GM12878 (cell line): ENCODE measurements around the gene PHLDA2. TPM values are rescaled to one million over a fixed set of nuclear protein-coding genes. Genes with fewer than 3 reads are reported as not detected.

Experiments used
- ATAC-seq: fragments of 200-7000 bp; cut with Tn5 transposase; 3 replicates; pipeline ENCODE4 v1.9.1; 2020; ENCODE audit warnings: mild to moderate bottlenecking, moderate library complexity
- BruUV-seq: library from RNA; stranded (reverse); fragments of 400-500 nt; replicated peaks from 2 replicates; lab custom pipeline; 2021; lab: Mats Ljungman, UMichigan
- CTCF ChIA-PET: fragments of 300-600 bp; sonication (Branson Sonifier 250); formaldehyde crosslinking; extraction: SDS; loops from one replicate; lab custom pipeline; 2021; ENCODE audit warnings: inconsistent platforms; lab: Yijun Ruan, JAX
- POLR2A ChIA-PET: fragments of 350-600 bp; formaldehyde crosslinking; extraction: SDS; loops from one replicate; lab custom pipeline; 2021; ENCODE audit warnings: inconsistent platforms; lab: Charles Lee
- RAD21 ChIA-PET: fragments of 300-600 bp; sonication (Branson Sonifier 250); formaldehyde crosslinking; loops from one replicate; lab custom pipeline; 2023; ENCODE audit warnings: antibody characterized with exemption; ENCODE audit not compliant: unreplicated experiment; lab: Charles Lee
- SMC1A ChIA-PET: fragments of 300-600 bp; sonication (Branson Sonifier 250); formaldehyde crosslinking; loops from one replicate; lab custom pipeline; 2023; ENCODE audit not compliant: unreplicated experiment, uncharacterized antibody; lab: Charles Lee
- DNase-seq: peaks from one replicate; pipeline ENCODE4 v3.0.0-alpha.2; 2011; ENCODE audit warnings: low read depth, low spot score
- FAIRE-seq: peaks from 3 replicates; lab custom pipeline; 2011; peaks lifted over from hg19 to GRCh38; lab: Jason Lieb, UNC
- H2AFZ ChIP-seq: 2 replicates; pipeline ENCODE4 v1.6.0; 2011; ENCODE audit warnings: low read depth, low read length, control low read depth; ENCODE audit not compliant: control insufficient read depth
- H3K27ac ChIP-seq: 2 replicates; pipeline ENCODE4 v1.5.1; 2011; ENCODE audit warnings: control low read depth; ENCODE audit not compliant: control insufficient read depth, insufficient read depth
- H3K27me3 ChIP-seq, 2 experiments: replicated peaks in 1 of 2; 2 replicates each; pipeline versions ENCODE4 v1.6.0 to v1.6.1; 2011; ENCODE audit warnings: low read length in 1 of 2; ENCODE audit not compliant: control insufficient read depth in 2 of 2, insufficient read depth in 2 of 2
- H3K36me3 ChIP-seq, 2 experiments: 2 replicates each; pipeline ENCODE4 v1.5.1; 2011; ENCODE audit warnings: low read length in 1 of 2; ENCODE audit not compliant: control insufficient read depth in 2 of 2, insufficient read depth in 2 of 2
- H3K4me1 ChIP-seq: 2 replicates; pipeline ENCODE4 v1.6.1; 2011; ENCODE audit warnings: mild to moderate bottlenecking, low read length, moderate library complexity, mixed read lengths; ENCODE audit not compliant: control insufficient read depth, insufficient read depth
- H3K4me2 ChIP-seq: 2 replicates; pipeline ENCODE4 v1.6.0; 2011; ENCODE audit warnings: control low read depth; ENCODE audit not compliant: control insufficient read depth, insufficient read depth
- H3K4me3 ChIP-seq: fragments of 200-600 bp; sonication (generic); 2 replicates; pipeline ENCODE4 v1.5.1; 2016
- H3K79me2 ChIP-seq: 2 replicates; pipeline ENCODE4 v1.6.0; 2011; ENCODE audit warnings: low read length; ENCODE audit not compliant: control insufficient read depth, insufficient read depth
- H3K9ac ChIP-seq: 2 replicates; pipeline ENCODE4 v1.8.0; 2011; ENCODE audit warnings: low read length, control low read depth, mixed read lengths; ENCODE audit not compliant: control insufficient read depth, insufficient read depth
- H3K9me3 ChIP-seq: replicated peaks from 3 replicates; pipeline ENCODE4 v1.5.1; 2011; ENCODE audit warnings: mild to moderate bottlenecking, low read length; ENCODE audit not compliant: control insufficient read depth, insufficient read depth
- H4K20me1 ChIP-seq: 2 replicates; pipeline ENCODE4 v1.6.0; 2011; ENCODE audit not compliant: control insufficient read depth, insufficient read depth
- BHLHE40 ChIP-seq, 2 experiments: fragments of 450-650 bp in 1 of 2; IDR thresholded peaks; 2 replicates each; pipeline ENCODE4 v1.6.1; 2011 to 2017; ENCODE audit warnings: low read depth in 2 of 2, borderline replicate concordance in 1 of 2, improper control_type of control experiment in 1 of 2, low read length in 1 of 2, mild to moderate bottlenecking in 1 of 2
- CEBPB ChIP-seq, 2 experiments: fragments of 150-350 bp in 1 of 2; IDR thresholded peaks; 2 replicates each; pipeline ENCODE4 v1.6.1; 2012 to 2014; ENCODE audit warnings: low read depth in 2 of 2, low read length in 2 of 2, borderline replicate concordance in 1 of 2, inconsistent platforms in 1 of 2
- ESRRA ChIP-seq: IDR thresholded peaks from 2 replicates; pipeline ENCODE4 v1.6.1; 2012; ENCODE audit warnings: mild to moderate bottlenecking, low read length, improper control_type of control experiment
- HDAC6 ChIP-seq: fragments of 200-600 bp; sonication (generic); IDR thresholded peaks from one replicate; pipeline ENCODE4 v1.8.0; 2017; ENCODE audit warnings: antibody characterized with exemption; ENCODE audit not compliant: unreplicated experiment
- IKZF1 ChIP-seq: fragments of 450-650 bp; conservative IDR thresholded peaks from 2 replicates; pipeline ENCODE4 v1.6.1; 2017; ENCODE audit warnings: antibody characterized with exemption, mild to moderate bottlenecking
- MLLT1 ChIP-seq: fragments of 450-650 bp; IDR thresholded peaks from 2 replicates; pipeline ENCODE4 v1.6.1; 2016; ENCODE audit warnings: mild to moderate bottlenecking
- NFXL1 ChIP-seq: fragments of 450-650 bp; IDR thresholded peaks from 2 replicates; pipeline ENCODE4 v1.6.1; 2017; ENCODE audit warnings: antibody characterized with exemption, mild to moderate bottlenecking, borderline replicate concordance
- SPI1 ChIP-seq: IDR thresholded peaks from 2 replicates; pipeline ENCODE4 v1.6.1; 2011; ENCODE audit warnings: low read depth, mild to moderate bottlenecking, low read length, moderate library complexity, borderline replicate concordance; ENCODE audit not compliant: insufficient read depth
- SUZ12 ChIP-seq: fragments of 200-600 bp; sonication (generic); IDR thresholded peaks from one replicate; pipeline ENCODE4 v1.6.1; 2018; ENCODE audit warnings: antibody characterized with exemption, mild to moderate bottlenecking; ENCODE audit not compliant: unreplicated experiment
- ZNF592 ChIP-seq: fragments of 450-650 bp; IDR thresholded peaks from 2 replicates; pipeline ENCODE4 v1.6.1; 2017; ENCODE audit warnings: mild to moderate bottlenecking, moderate library complexity
- WGBS: methylation state at CpG from one replicate; pipeline ENCODE4 v1.1.6; 2016; ENCODE audit warnings: low lambda C conversion rate; ENCODE audit not compliant: insufficient replicate concordance, insufficient coverage; ENCODE audit errors: missing lambda C conversion rate; 5-methylcytosine and 5-hydroxymethylcytosine counted together
- in situ Hi-C: fragments of 300-500 bp; cut with MboI; formaldehyde crosslinking; loops from 9 replicates; pipeline ENCODE4 v1.14.3; 2018; ENCODE audit warnings: mixed read lengths
- intact Hi-C: fragments of 100-400 bp; cut with micrococcal nuclease; formaldehyde crosslinking; loops from one replicate; pipeline ENCODE4 v1.14.2; 2022; ENCODE audit not compliant: unreplicated experiment
- polyA plus RNA-seq, 11 experiments: library from polyadenylated mRNA; depleted of rRNA in 4 of 11; unstranded in 6 of 11; stranded (reverse) in 5 of 11; fragments of >200 nt; fragmentation: Nextera tagmentation in 4 of 11; fragmentation: Illumina TruSeq in 1 of 11; extraction: Ambion mirVana in 4 of 11; extraction: Trizol in 1 of 11; gene quantifications; 1 replicate in 1 of 11; 2 replicates in 10 of 11; pipeline versions ENCODE4 v1.2.1 to v1.2.3, GENCODE V29; 2011 to 2016; ENCODE audit warnings: inconsistent platforms in 2 of 11, missing spikeins in 2 of 11, low read depth in 1 of 11
- total RNA-seq, 4 experiments: library from RNA; depleted of rRNA in 3 of 4; stranded (reverse); fragments of >200 nt in 3 of 4; fragmentation: Illumina TruSeq in 1 of 4; extraction: Trizol in 1 of 4; gene quantifications; 2 replicates each; pipeline versions ENCODE4 v1.2.1 to v1.2.3, GENCODE V29; 2013 to 2021
- TF ChIP-seq, protein P1 (sequence below): fragments of 450-650 bp; IDR thresholded peaks from 2 replicates; pipeline ENCODE4 v1.6.1; 2017; ENCODE audit warnings: mild to moderate bottlenecking, low read depth, inconsistent platforms; ENCODE audit not compliant: poor library complexity, severe bottlenecking

PHLDA2 gene
- total and polyA plus RNA-seq, 10 of the 15 experiments (the other 5 are each of a cell fraction or from before 2014, with no cell fraction given), result 0.15 to 0.49 (median 0.16) TPM; not detected in 7

- TF ChIP-seq HDAC6 (peak; percentile 45), SPI1 (no peak), BHLHE40 (IDR thresholded peaks at IDR 0.05; ENCODE audit: borderline replicate concordance in 1 of 2, low read depth in 2 of 2, low read length in 1 of 2) (peak in 1 of 2 experiments; percentile 48; a peak in 2 of 4 replicates), CEBPB (IDR thresholded peaks at IDR 0.05; ENCODE audit: borderline replicate concordance in 1 of 2, low read depth in 2 of 2, low read length in 2 of 2) (no peak), IKZF1 (peak; percentile 17), SUZ12 (peak; percentile 78)
- TF ChIP-seq, all 136 proteins: peak for 5
Observed at GRCh38 chr11:2928605-2929530, at the start of gene PHLDA2 (continued).

DNA sequence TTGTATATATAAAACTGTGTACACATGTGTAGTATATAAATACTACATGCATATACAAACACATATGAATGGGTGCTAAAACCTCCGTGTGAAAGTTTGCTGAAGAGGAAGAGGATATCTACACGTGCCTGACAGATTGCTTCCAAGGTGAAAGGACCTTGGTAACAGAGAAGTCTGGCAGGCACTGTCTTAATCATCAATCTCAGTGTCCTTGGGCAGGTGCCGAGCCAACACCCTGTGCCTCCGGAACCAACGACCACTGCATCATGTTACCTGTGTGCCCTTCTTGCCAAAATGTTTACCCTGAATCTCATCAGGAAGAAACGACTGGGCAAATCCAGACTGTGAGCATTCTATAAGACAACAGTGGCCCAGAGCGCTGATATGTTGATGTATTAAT is 47.9 kb upstream of the PHLDA2 start:
- H3K9ac ChIP-seq, result no peak overlapping the region
- CTCF ChIA-PET, result interaction anchor here (2.5 to 2.9 kb wide), 2 partner anchors 12 to 45 kb away, joined by 30 to 43 read pairs; no protein-coding TSS in a partner anchor
- WGBS, result 71% methylated on average over 7 of the region's 7 CpGs
- SMC1A ChIA-PET, result interaction anchor here (2.5 to 3.7 kb wide), 2 partner anchors 38 to 45 kb away, joined by 24 to 26 read pairs; no protein-coding TSS in a partner anchor
- H2AFZ ChIP-seq, result no peak overlapping the region
- in situ Hi-C loops (no loop called here), intact Hi-C loops (loop anchor here (10.0 kb wide), 1 partner anchor 118 kb away; no protein-coding TSS in a partner anchor)
- H3K9me3 ChIP-seq, result no peaks in the 10 kb centered on the region
- H3K4me1 ChIP-seq, result no peaks in the 10 kb centered on the region
- no peaks in the 10 kb centered on the region for H3K27me3 ChIP-seq
- no peak overlapping the region for H3K4me3 ChIP-seq
- no peak for DNase-seq
- no TSS peak for BruUV-seq
- no peak overlapping the region for H3K27ac ChIP-seq
- POLR2A ChIA-PET, result no interaction called here
- ATAC-seq, result no peak
- RAD21 ChIA-PET, result no interaction called here
- no peak for FAIRE-seq
- H3K4me2 ChIP-seq, result no peak overlapping the region
- TF ChIP-seq SPI1 (no peak), MLLT1 (no peak), ZNF592 (no peak), ESRRA (no peak), NFXL1 (no peak)
- TF ChIP-seq, protein P1, sequence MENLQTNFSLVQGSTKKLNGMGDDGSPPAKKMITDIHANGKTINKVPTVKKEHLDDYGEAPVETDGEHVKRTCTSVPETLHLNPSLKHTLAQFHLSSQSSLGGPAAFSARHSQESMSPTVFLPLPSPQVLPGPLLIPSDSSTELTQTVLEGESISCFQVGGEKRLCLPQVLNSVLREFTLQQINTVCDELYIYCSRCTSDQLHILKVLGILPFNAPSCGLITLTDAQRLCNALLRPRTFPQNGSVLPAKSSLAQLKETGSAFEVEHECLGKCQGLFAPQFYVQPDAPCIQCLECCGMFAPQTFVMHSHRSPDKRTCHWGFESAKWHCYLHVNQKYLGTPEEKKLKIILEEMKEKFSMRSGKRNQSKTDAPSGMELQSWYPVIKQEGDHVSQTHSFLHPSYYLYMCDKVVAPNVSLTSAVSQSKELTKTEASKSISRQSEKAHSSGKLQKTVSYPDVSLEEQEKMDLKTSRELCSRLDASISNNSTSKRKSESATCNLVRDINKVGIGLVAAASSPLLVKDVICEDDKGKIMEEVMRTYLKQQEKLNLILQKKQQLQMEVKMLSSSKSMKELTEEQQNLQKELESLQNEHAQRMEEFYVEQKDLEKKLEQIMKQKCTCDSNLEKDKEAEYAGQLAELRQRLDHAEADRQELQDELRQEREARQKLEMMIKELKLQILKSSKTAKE, result no peak
- H3K79me2 ChIP-seq, result peaks cover 34% of the 10 kb centered on the region
- H3K36me3 ChIP-seq, result peaks cover 19 to 27% of the 10 kb centered on the region in 2 experiments
- H4K20me1 ChIP-seq, result no peaks in the 10 kb centered on the region
